ENCODE data around the gene SERP2. TPM values are rescaled to one million over a fixed set of nuclear protein-coding genes. Genes with fewer than 3 reads are reported as not detected.

The SERP2 gene
- total RNA-seq, 4 donors from 2014 or later, result 3.6 to 5.7 (median 4.7) TPM; not detected in 1

DNA sequence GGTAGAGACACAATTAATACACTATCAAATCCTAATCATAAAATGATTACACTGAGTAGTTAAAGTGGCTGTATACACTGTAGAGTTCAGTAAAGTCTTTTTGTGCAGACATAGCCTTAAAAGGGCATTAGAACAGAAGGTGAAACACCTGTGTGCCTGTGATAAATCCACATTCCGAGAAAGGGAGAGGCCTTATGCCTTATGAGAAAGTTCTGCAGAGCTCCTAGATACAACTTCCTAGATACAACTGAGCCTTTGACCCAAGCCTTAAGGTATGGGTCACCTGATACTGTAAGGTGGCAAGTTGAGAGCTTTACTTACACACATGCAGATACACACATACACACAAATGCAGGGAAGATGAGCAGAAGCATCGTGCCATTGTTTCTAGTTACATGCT, 6.3 kb downstream of the SERP2 start:
- intact Hi-C loops (cut with DNase I), result no loop called here

DNA sequence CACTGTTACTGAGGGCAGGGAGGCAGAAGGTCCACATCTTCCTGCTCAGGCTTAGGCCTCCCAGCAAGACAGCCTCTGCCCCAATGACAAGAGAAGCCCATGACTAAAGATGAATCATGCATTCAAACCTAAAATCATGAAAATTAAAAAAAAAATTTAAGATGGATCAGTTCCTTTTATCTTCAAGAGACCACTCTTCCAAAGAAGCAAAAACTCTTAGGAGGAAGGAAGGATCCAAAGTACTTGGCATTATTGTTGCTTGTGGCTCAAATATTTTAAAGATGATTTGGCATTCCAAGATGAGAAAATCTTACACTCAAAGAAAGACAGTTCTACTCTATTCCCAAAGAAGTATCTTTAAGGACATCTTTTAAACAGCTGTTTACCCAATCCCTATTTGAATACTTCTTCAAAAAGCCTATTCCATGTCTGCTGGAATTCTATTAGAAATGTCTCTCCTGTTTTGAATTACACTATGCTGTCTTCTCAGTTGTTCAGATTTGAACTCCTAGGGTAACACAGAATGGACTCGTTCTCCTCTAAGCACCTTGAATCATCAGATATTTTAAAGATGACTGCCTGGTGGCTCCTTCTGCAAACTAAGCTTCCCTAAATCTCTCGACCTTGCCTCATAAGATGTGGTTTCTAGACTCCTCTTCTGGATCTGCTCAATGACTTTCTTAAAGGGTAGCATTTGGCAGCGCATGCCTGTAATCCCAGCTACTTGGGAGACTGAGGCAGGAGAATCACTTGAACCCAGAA, 7.0 kb downstream of the SERP2 start:
- Histone ChIP-seq H3K36me3 (no peaks in the 10 kb centered on the region), H3K4me3 (replicated peaks in 1 of 3) (no peak overlapping the region), H3K27me3 (no peaks in the 10 kb centered on the region), H3K4me1 (no peaks in the 10 kb centered on the region), H3K9me3 (no peaks in the 10 kb centered on the region), H3K27ac (no peak overlapping the region)
- 89 to 94% methylated on average over 3 of the region's 3 CpGs for WGBS, 2 donors
- intact Hi-C loops (cut with DNase I), result no loop called here
- no peak for DNase-seq
- TF ChIP-seq POLR2A (IDR thresholded peaks at IDR 0.05), result no peak
- TF ChIP-seq, protein P1, sequence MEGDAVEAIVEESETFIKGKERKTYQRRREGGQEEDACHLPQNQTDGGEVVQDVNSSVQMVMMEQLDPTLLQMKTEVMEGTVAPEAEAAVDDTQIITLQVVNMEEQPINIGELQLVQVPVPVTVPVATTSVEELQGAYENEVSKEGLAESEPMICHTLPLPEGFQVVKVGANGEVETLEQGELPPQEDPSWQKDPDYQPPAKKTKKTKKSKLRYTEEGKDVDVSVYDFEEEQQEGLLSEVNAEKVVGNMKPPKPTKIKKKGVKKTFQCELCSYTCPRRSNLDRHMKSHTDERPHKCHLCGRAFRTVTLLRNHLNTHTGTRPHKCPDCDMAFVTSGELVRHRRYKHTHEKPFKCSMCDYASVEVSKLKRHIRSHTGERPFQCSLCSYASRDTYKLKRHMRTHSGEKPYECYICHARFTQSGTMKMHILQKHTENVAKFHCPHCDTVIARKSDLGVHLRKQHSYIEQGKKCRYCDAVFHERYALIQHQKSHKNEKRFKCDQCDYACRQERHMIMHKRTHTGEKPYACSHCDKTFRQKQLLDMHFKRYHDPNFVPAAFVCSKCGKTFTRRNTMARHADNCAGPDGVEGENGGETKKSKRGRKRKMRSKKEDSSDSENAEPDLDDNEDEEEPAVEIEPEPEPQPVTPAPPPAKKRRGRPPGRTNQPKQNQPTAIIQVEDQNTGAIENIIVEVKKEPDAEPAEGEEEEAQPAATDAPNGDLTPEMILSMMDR (IDR thresholded peaks at IDR 0.05), result no peak

More for the DNA sequence above, 6.3 kb downstream of the SERP2 start:
- no peaks in the 10 kb centered on the region for H3K36me3 ChIP-seq
- WGBS, 2 donors, result 97 to 98% methylated on average over 2 of the region's 2 CpGs
- H3K4me3 ChIP-seq (replicated peaks in 1 of 3), result no peak overlapping the region
- DNase-seq, result no peak
- no peaks in the 10 kb centered on the region for H3K4me1 ChIP-seq
- no peaks in the 10 kb centered on the region for H3K9me3 ChIP-seq
- H3K27ac ChIP-seq, result no peak overlapping the region
- no peaks in the 10 kb centered on the region for H3K27me3 ChIP-seq
- TF ChIP-seq, protein P1 (IDR thresholded peaks at IDR 0.05), result no peak
- no peak for TF ChIP-seq POLR2A (IDR thresholded peaks at IDR 0.05)

GRCh38 chr13:44382635-44383145, 9.1 kb downstream of the SERP2 start:
- no peaks in the 10 kb centered on the region for H3K27me3 ChIP-seq
- H3K36me3 ChIP-seq, result no peaks in the 10 kb centered on the region
- intact Hi-C loops (cut with DNase I), result no loop called here
- DNase-seq, result no peak
- no peaks in the 10 kb centered on the region for H3K9me3 ChIP-seq
- no peak overlapping the region for H3K4me3 ChIP-seq (replicated peaks in 1 of 3)
- no peak for TF ChIP-seq POLR2A (IDR thresholded peaks at IDR 0.05)
- TF ChIP-seq, protein P1 (IDR thresholded peaks at IDR 0.05), result no peak
- no peaks in the 10 kb centered on the region for H3K4me1 ChIP-seq
- 84 to 93% methylated on average over 5 of the region's 5 CpGs for WGBS, 2 donors
- no peak overlapping the region for H3K27ac ChIP-seq

DNA sequence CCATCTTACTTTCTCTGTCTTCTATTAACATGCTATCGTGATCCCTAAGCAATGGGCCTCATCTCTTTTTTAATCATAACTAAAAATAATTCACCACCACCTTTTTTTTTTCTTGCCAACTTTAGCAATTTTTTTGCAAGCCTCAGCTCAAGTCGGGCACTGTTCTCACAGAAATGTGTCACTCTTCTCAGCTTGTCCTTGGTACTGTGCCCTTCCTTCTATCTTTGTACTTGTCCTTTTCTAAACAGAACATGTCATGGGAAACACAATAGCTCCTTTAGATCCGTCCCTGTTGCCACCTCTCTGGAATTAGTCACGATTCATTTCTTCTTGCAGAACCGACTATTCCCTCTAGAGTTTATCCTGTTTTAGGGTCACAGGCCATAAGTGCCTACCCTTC, 10.3 kb downstream of the SERP2 start:
- Histone ChIP-seq H3K27ac (no peak overlapping the region), H3K27me3 (no peaks in the 10 kb centered on the region), H3K9me3 (no peaks in the 10 kb centered on the region), H3K36me3 (no peaks in the 10 kb centered on the region), H3K4me3 (replicated peaks in 1 of 3) (no peak overlapping the region), H3K4me1 (no peaks in the 10 kb centered on the region)
- no peak for TF ChIP-seq POLR2A (IDR thresholded peaks at IDR 0.05)
- TF ChIP-seq, protein P1 (IDR thresholded peaks at IDR 0.05), result no peak
- DNase-seq, result no peak
- intact Hi-C loops (cut with DNase I), result no loop called here
- 67 to 70% methylated on average over 5 of the region's 5 CpGs for WGBS, 2 donors

DNA sequence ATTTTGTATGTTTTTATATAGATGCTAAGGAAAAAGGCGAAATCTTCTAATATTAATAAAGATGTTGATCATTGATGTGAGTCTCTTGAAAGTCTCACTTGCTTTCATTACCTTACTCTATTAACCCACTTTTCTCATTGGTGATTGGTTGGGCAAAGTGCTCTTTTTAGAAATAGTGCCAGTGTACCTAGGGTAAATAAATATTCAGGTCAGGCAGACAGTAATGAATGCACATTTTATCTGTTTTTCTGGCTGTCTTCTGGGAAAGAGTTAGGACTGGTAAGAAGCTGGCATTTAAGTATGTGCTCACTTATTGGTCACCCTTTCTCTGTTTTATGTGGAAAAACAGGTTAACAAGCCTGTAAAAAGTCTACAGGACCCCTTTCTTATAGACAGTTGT, 11.2 kb downstream of the SERP2 start:
- 95 to 98% methylated on average over 1 of the region's 1 CpG for WGBS, 2 donors
- intact Hi-C loops (cut with DNase I), result no loop called here
- Histone ChIP-seq H3K27me3 (no peaks in the 10 kb centered on the region), H3K4me1 (no peaks in the 10 kb centered on the region), H3K27ac (no peak overlapping the region), H3K4me3 (replicated peaks in 1 of 3) (no peak overlapping the region), H3K36me3 (no peaks in the 10 kb centered on the region), H3K9me3 (no peaks in the 10 kb centered on the region)
- DNase-seq, result no peak
- TF ChIP-seq, protein P1 (IDR thresholded peaks at IDR 0.05), result no peak
- TF ChIP-seq POLR2A (IDR thresholded peaks at IDR 0.05), result no peak

All from thyroid gland (tissue), 4 donors.